ENCODE data around the gene PRR15L.

DNA sequence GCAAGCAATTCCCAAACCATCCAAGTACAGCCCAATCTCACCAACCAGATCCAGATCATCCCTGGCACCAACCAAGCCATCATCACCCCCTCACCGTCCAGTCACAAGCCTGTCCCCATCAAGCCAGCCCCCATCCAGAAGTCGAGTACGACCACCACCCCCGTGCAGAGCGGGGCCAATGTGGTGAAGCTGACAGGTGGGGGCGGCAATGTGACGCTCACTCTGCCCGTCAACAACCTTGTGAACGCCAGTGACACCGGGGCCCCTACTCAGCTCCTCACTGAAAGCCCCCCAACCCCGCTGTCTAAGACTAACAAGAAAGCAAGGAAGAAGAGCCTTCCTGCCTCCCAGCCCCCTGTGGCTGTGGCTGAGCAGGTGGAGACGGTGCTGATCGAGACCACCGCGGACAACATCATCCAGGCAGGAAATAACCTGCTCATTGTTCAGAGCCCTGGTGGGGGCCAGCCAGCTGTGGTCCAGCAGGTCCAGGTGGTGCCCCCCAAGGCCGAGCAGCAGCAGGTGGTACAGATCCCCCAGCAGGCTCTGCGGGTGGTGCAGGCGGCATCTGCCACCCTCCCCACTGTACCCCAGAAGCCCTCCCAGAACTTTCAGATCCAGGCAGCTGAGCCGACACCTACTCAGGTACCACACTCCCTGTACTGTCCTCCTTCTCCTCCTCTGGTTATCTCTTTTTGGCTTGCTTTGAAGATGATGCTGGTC, 41.0 kb downstream of the PRR15L start:
- no peak for TF ChIP-seq POLR2A (IDR thresholded peaks at IDR 0.05; ENCODE audit: low read depth, low read length)
- no peak for TF ChIP-seq POLR2AphosphoS5 (IDR thresholded peaks at IDR 0.05; ENCODE audit: low read depth, low read length)
- no peak for TF ChIP-seq TAF1 (IDR thresholded peaks at IDR 0.05; ENCODE audit: borderline replicate concordance, low read depth, low read length)

Data from GM12892 (cell line).